H1 (cell line): ENCODE data around the gene CDC14B. TPM values are rescaled to one million over a fixed set of nuclear protein-coding genes. Genes with fewer than 3 reads are reported as not detected.

ENCODE experiments used
- CTCF ChIA-PET: fragments of 300-600 bp; sonication (Branson Sonifier 250); formaldehyde crosslinking; loops from one replicate; lab custom pipeline; 2021; ENCODE audit not compliant: partially characterized antibody; lab: Charles Lee
- POLR2A ChIA-PET: fragments of 300-600 bp; sonication (Branson Sonifier 250); formaldehyde crosslinking; loops from one replicate; lab custom pipeline; 2021; ENCODE audit warnings: inconsistent platforms; ENCODE audit not compliant: partially characterized antibody; lab: Charles Lee
- DNase-seq, 2 experiments: peaks; one replicate each; pipeline versions ENCODE4 v3.0.0 to v3.0.0-alpha.2; 2010 to 2022; ENCODE audit warnings: low spot score in 2 of 2, low read depth in 1 of 2, mixed read lengths in 1 of 2
- FAIRE-seq: peaks from 2 replicates; lab custom pipeline; 2011; peaks lifted over from hg19 to GRCh38; lab: Jason Lieb, UNC
- H2AFZ ChIP-seq: 2 replicates; pipeline ENCODE4 v1.8.1; 2012; ENCODE audit warnings: low read length, inconsistent platforms
- H2AK5ac ChIP-seq: 2 replicates; pipeline ENCODE4 v1.6.1; 2013; ENCODE audit warnings: low read depth, low read length
- H2BK120ac ChIP-seq: replicated peaks from 2 replicates; pipeline ENCODE3; 2013; ENCODE audit warnings: low read depth, low read length, inconsistent platforms
- H2BK12ac ChIP-seq: 2 replicates; pipeline ENCODE4 v1.6.1; 2013; ENCODE audit warnings: low read depth, low read length
- H2BK15ac ChIP-seq: 2 replicates; pipeline ENCODE4 v1.6.1; 2013; ENCODE audit warnings: low read length
- H2BK20ac ChIP-seq: 2 replicates; pipeline ENCODE4 v1.6.1; 2013; ENCODE audit warnings: low read length
- H2BK5ac ChIP-seq: 2 replicates; pipeline ENCODE4 v1.6.1; 2013; ENCODE audit warnings: low read depth, low read length
- H3K14ac ChIP-seq: 2 replicates; pipeline ENCODE4 v1.6.1; 2013; ENCODE audit warnings: inconsistent platforms; ENCODE audit not compliant: insufficient read length
- H3K18ac ChIP-seq: 2 replicates; pipeline ENCODE4 v1.6.1; 2013; ENCODE audit warnings: low read length; ENCODE audit errors: extremely low read depth
- H3K23ac ChIP-seq: 2 replicates; pipeline ENCODE4 v1.6.1; 2013; ENCODE audit warnings: inconsistent platforms; ENCODE audit not compliant: insufficient read length
- H3K23me2 ChIP-seq: 2 replicates; pipeline ENCODE4 v1.6.1; 2013; ENCODE audit warnings: low read depth, low read length
- H3K27ac ChIP-seq: 2 replicates; pipeline ENCODE4 v1.6.1; 2011; ENCODE audit warnings: low read depth, low read length, inconsistent platforms
- H3K27me3 ChIP-seq, 4 experiments: replicated peaks in 1 of 4; 1 replicate in 1 of 4; 2 replicates in 3 of 4; pipeline versions ENCODE4 v1.6.1 to v1.8.1; 2011 to 2013; ENCODE audit warnings: low read length in 3 of 4, mild to moderate bottlenecking in 3 of 4, inconsistent platforms in 2 of 4, mixed read lengths in 2 of 4, moderate library complexity in 1 of 4; ENCODE audit not compliant: control insufficient read depth in 3 of 4, insufficient read depth in 3 of 4; ENCODE audit errors: extremely low read depth in 1 of 4
- H3K36me3 ChIP-seq, 4 experiments: 2 replicates each; pipeline versions ENCODE4 v1.6.1 to v1.8.1; 2011 to 2013; ENCODE audit warnings: mild to moderate bottlenecking in 4 of 4, low read length in 3 of 4, moderate library complexity in 2 of 4, control low read depth in 1 of 4, inconsistent platforms in 1 of 4; ENCODE audit not compliant: insufficient read depth in 4 of 4, control insufficient read depth in 2 of 4
- H3K4ac ChIP-seq: replicated peaks from 2 replicates; pipeline ENCODE3; 2013; ENCODE audit warnings: low read length, low read depth, mixed read lengths, inconsistent platforms; ENCODE audit not compliant: insufficient read length
- H3K4me1 ChIP-seq, 4 experiments: replicated peaks in 1 of 4; 1 replicate in 1 of 4; 2 replicates in 3 of 4; pipeline versions ENCODE4 v1.6.1 to v1.8.1; 2011 to 2013; ENCODE audit warnings: low read length in 3 of 4, inconsistent platforms in 2 of 4, mixed read lengths in 1 of 4; ENCODE audit not compliant: insufficient read depth in 4 of 4, control insufficient read depth in 3 of 4
- H3K4me2 ChIP-seq, 2 experiments: 2 replicates each; pipeline versions ENCODE4 v1.6.1 to v1.8.1; 2011 to 2013; ENCODE audit warnings: low read depth in 2 of 2, low read length in 2 of 2, control low read depth in 1 of 2, inconsistent platforms in 1 of 2, mild to moderate bottlenecking in 1 of 2; ENCODE audit not compliant: insufficient read depth in 1 of 2
- H3K4me3 ChIP-seq, 4 experiments: fragments of 200-600, 300-600 bp in 1 of 4; sonication (generic), shearing (Covaris generic), sonication (Bioruptor Twin) in 1 of 4; 2 replicates each; pipeline versions ENCODE4 v1.5.1 to v1.8.1; 2011 to 2016; ENCODE audit warnings: low read length in 4 of 4, low read depth in 3 of 4, control low read depth in 2 of 4, inconsistent platforms in 2 of 4, mild to moderate bottlenecking in 2 of 4, mixed read lengths in 1 of 4, moderate library complexity in 1 of 4; ENCODE audit not compliant: insufficient read depth in 2 of 4; ENCODE audit errors: extremely low read depth in 1 of 4
- H3K56ac ChIP-seq: replicated peaks from 2 replicates; pipeline ENCODE3; 2013; ENCODE audit warnings: low read depth, mild to moderate bottlenecking, mixed read lengths, low read length, inconsistent platforms; ENCODE audit not compliant: insufficient read length
- H3K79me1 ChIP-seq: 2 replicates; pipeline ENCODE4 v1.6.1; 2013; ENCODE audit warnings: low read depth, low read length, control low read depth
- H3K79me2 ChIP-seq, 2 experiments: 2 replicates each; pipeline versions ENCODE4 v1.6.1 to v1.8.1; 2012 to 2013; ENCODE audit warnings: low read length in 2 of 2, mild to moderate bottlenecking in 2 of 2, inconsistent platforms in 1 of 2; ENCODE audit not compliant: insufficient read depth in 2 of 2, control insufficient read depth in 1 of 2
- H3K9ac ChIP-seq, 4 experiments: replicated peaks in 1 of 4; 1 replicate in 1 of 4; 2 replicates in 3 of 4; pipeline versions ENCODE4 v1.6.1 to v1.8.1; 2011 to 2013; ENCODE audit warnings: low read depth in 3 of 4, low read length in 3 of 4, control low read depth in 2 of 4, mild to moderate bottlenecking in 2 of 4, moderate library complexity in 2 of 4, inconsistent platforms in 1 of 4; ENCODE audit errors: extremely low read depth in 1 of 4
- H3K9me3 ChIP-seq, 2 experiments: 2 replicates each; pipeline versions ENCODE4 v1.6.1 to v1.8.1; 2012 to 2013; ENCODE audit warnings: mild to moderate bottlenecking in 2 of 2, moderate library complexity in 2 of 2, control low read depth in 1 of 2, inconsistent platforms in 1 of 2, low read depth in 1 of 2, low read length in 1 of 2, mixed read lengths in 1 of 2; ENCODE audit not compliant: insufficient read depth in 2 of 2
- H4K20me1 ChIP-seq, 2 experiments: replicated peaks in 1 of 2; 2 replicates each; pipeline versions ENCODE3 to v1.8.1; 2011 to 2013; ENCODE audit warnings: inconsistent platforms in 2 of 2, low read length in 2 of 2, mild to moderate bottlenecking in 1 of 2; ENCODE audit not compliant: insufficient read depth in 2 of 2, control insufficient read depth in 1 of 2
- H4K5ac ChIP-seq: 2 replicates; pipeline ENCODE4 v1.6.1; 2013; ENCODE audit warnings: low read length, low read depth, mixed read lengths, inconsistent platforms; ENCODE audit not compliant: insufficient read length
- H4K8ac ChIP-seq: 2 replicates; pipeline ENCODE4 v1.8.0; 2013; ENCODE audit warnings: mild to moderate bottlenecking, moderate library complexity, low read length, inconsistent platforms; ENCODE audit not compliant: insufficient read depth; ENCODE audit errors: extremely low read depth
- H4K91ac ChIP-seq: replicated peaks from 2 replicates; pipeline ENCODE3; 2013; ENCODE audit warnings: low read length, mixed read lengths, inconsistent platforms; ENCODE audit not compliant: insufficient read length
- ATF3 ChIP-seq: IDR thresholded peaks from 2 replicates; pipeline ENCODE4 v1.6.1; 2011; ENCODE audit warnings: low read depth, mild to moderate bottlenecking, low read length; ENCODE audit not compliant: insufficient read depth
- CEBPB ChIP-seq: IDR thresholded peaks from 2 replicates; pipeline ENCODE4 v1.6.1; 2012; ENCODE audit warnings: low read depth, low read length
- JUND ChIP-seq: IDR thresholded peaks from 2 replicates; pipeline ENCODE4 v1.6.1; 2011; ENCODE audit warnings: mild to moderate bottlenecking, improper control_type of control experiment, low read length
- RXRA ChIP-seq: IDR thresholded peaks from 2 replicates; pipeline ENCODE4 v1.6.1; 2011; ENCODE audit warnings: low read depth, mild to moderate bottlenecking, low read length, moderate library complexity; ENCODE audit not compliant: insufficient read depth
- SP1 ChIP-seq: IDR thresholded peaks from 2 replicates; pipeline ENCODE4 v1.6.1; 2011; ENCODE audit warnings: low read depth, low read length
- TAF1 ChIP-seq: IDR thresholded peaks from 2 replicates; pipeline ENCODE4 v1.6.1; 2011; ENCODE audit warnings: mild to moderate bottlenecking, low read depth, low read length
- WGBS, 2 experiments: shearing (Covaris generic) in 1 of 2; methylation state at CpG; one replicate each; pipeline versions ENCODE4 v1.1.6 to v1.1.7; 2013 to 2015; ENCODE audit warnings: low lambda C conversion rate in 2 of 2, mixed read lengths in 2 of 2, inconsistent platforms in 1 of 2, low coverage in 1 of 2, missing lambda C conversion rate in 1 of 2; ENCODE audit not compliant: insufficient replicate concordance in 2 of 2, insufficient coverage in 1 of 2, insufficient read length in 1 of 2; ENCODE audit errors: extremely low coverage in 1 of 2, missing lambda C conversion rate in 1 of 2; 5-methylcytosine and 5-hydroxymethylcytosine counted together
- polyA plus RNA-seq, 7 experiments: library from polyadenylated mRNA; depleted of rRNA in 3 of 7; stranded (reverse) in 5 of 7; unstranded in 2 of 7; fragments of >200 nt in 5 of 7; fragments of 200-250 nt in 2 of 7; gene quantifications; 1 replicate in 5 of 7; 2 replicates in 1 of 7; 4 replicates in 1 of 7; pipeline versions ENCODE4 v1.2.1 to v1.2.3, GENCODE V29; 2011 to 2013; ENCODE audit warnings: missing spikeins in 2 of 7, mixed read lengths in 2 of 7
- total RNA-seq: library from RNA; stranded (reverse); fragmentation: NEBNext Ultra II Directional; extraction: Animal tissue kit (Norgen Biotek cat#: 25700); gene quantifications from 2 replicates; pipeline ENCODE4 v1.2.1, GENCODE V29; 2021

Gene CDC14B
- total and polyA plus RNA-seq, 2 of the 8 experiments (the other 6 are each of a cell fraction or from before 2014, with no cell fraction given) = 17.2 to 44.6 TPM

GRCh38 chr9:96512240-96512639 is 107.4 kb downstream of the CDC14B start:
- Histone ChIP-seq H2BK5ac (no peak overlapping the region), H3K4me3 (no peak overlapping the region), H3K23ac (no peak overlapping the region), H3K27ac (no peak overlapping the region), H4K20me1 (peaks cover 0 to 4% of the 10 kb centered on the region in 2 experiments), H3K9ac (no peak overlapping the region), H2AFZ (no peak overlapping the region), H3K36me3 (peaks cover 0 to 4% (median 0%) of the 10 kb centered on the region in 4 experiments; a peak in 2 of 8 replicates), H2BK12ac (no peak overlapping the region), H3K56ac (no peak overlapping the region), H2AK5ac (no peak overlapping the region), H3K27me3 (no peaks in the 10 kb centered on the region), H3K9me3 (no peaks in the 10 kb centered on the region), H4K5ac (no peak overlapping the region), H3K79me1 (no peaks in the 10 kb centered on the region), H2BK20ac (no peak overlapping the region), H3K4me1 (no peaks in the 10 kb centered on the region), H3K4ac (no peak overlapping the region), H3K4me2 (no peak overlapping the region), H2BK120ac (no peak overlapping the region), H4K8ac (no peak overlapping the region), H2BK15ac (no peak overlapping the region), H3K79me2 (no peaks in the 10 kb centered on the region), H3K18ac (no peak overlapping the region), H3K14ac (no peak overlapping the region), H3K23me2 (no peaks in the 10 kb centered on the region), H4K91ac (no peak overlapping the region)
- TF ChIP-seq JUND (no peak), ATF3 (no peak), SP1 (no peak), TAF1 (no peak), CEBPB (no peak), RXRA (no peak)
- ChIA-PET POLR2A (no interaction called here), CTCF (interaction anchor here (1.2 kb wide), 1 partner anchor 137 kb away, joined by 3 read pairs; no protein-coding TSS in a partner anchor)
- no peak for FAIRE-seq
- no peak for DNase-seq
- WGBS, 2 experiments = 93% methylated on average over 3 of the region's 3 CpGs; no CpG with 5 or more reads in 1 of the 2 experiments
